GM12801 (cell line): ENCODE measurements around the gene QRSL1.

Experiments
- CTCF ChIP-seq: IDR thresholded peaks from one replicate; pipeline ENCODE4 v1.5.1; 2011; ENCODE audit warnings: control low read depth; ENCODE audit not compliant: insufficient read length; ENCODE audit errors: extremely low read depth

The QRSL1 gene

DNA sequence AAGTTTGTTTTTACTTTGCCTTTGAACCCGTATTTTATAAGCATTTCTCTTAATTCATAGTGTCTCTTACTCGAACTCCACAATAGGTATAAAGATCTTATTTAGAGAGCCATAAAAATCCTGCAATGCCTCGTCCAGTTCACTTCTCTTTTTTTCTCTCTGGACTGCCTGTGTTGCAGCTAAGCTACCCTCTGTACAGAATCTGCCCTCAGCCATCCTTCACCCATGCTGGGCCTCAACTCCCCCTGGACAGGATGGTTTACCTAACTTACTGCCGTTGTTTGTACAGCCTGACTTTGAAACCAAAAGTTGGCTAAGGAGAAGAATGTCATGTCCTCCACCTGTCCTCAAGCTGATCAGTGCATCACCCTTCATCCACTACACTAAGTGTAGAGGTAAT is 10.4 kb downstream of the QRSL1 start:
- TF ChIP-seq CTCF: no peak

GRCh38 chr6:106642476-106642875 is 13.1 kb downstream of the QRSL1 start:
- TF ChIP-seq CTCF: no peak

DNA sequence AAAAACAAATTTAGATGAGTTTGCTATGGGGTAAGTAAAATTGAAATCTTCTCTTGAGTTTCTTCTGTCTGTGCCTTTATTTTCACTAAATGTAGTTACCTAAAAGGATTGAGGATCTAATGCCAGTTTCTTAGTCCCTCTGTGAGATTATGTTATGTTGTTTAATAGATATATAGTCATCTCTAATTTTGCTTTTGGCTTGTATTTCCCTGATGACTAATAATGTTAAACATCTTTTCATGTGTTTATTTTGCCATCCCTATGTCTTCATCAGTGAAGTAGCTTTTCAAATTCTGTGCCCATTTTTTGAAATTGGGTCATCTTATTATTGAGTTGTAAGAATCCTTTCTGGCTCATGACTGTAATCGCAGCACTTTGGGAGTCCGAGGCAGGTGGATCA is 13.7 kb downstream of the QRSL1 start:
- TF ChIP-seq CTCF: no peak

GRCh38 chr6:106648651-106649308 is 19.4 kb downstream of the QRSL1 start:
- TF ChIP-seq CTCF: no peak

GRCh38 chr6:106658469-106658868 is 29.1 kb downstream of the QRSL1 start:
- no peak for TF ChIP-seq CTCF

DNA sequence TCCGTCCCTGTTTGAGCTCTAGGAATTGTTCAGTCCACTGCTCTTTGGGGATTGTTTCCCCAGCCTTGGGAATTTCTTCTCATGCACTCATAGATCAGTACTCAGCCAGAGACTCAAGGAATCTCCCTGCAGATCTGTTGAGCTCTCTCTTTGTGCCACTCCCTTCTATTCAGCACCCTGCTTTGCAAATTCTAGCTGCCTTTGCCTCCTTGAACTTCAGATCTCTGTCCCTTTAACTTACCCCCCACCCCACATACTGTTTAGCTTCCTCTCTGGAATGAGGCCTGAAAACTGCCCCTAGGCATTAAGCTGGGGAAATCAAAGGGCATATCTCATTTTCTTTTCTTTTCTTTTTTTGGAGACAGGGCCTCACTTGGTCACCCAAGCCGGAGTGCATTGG is 30.5 kb downstream of the QRSL1 start:
- TF ChIP-seq CTCF: no peak

- no peak for TF ChIP-seq CTCF
These were observed 33.1 kb downstream of the QRSL1 start for GRCh38 chr6:106662458-106662857.
